H1 (cell line): ENCODE data around the gene INPP5F. TPM values are rescaled to one million over a fixed set of nuclear protein-coding genes. Genes with fewer than 3 reads are reported as not detected.

Source experiments
- SP2 ChIP-seq: IDR thresholded peaks from 2 replicates; pipeline ENCODE4 v1.6.1; 2012; ENCODE audit warnings: mild to moderate bottlenecking, low read length, inconsistent platforms
- polyA plus RNA-seq, 7 experiments: library from polyadenylated mRNA; depleted of rRNA in 3 of 7; stranded (reverse) in 5 of 7; unstranded in 2 of 7; fragments of >200 nt in 5 of 7; fragments of 200-250 nt in 2 of 7; gene quantifications; 1 replicate in 5 of 7; 2 replicates in 1 of 7; 4 replicates in 1 of 7; pipeline versions ENCODE4 v1.2.1 to v1.2.3, GENCODE V29; 2011 to 2013; ENCODE audit warnings: missing spikeins in 2 of 7, mixed read lengths in 2 of 7
- total RNA-seq: library from RNA; stranded (reverse); fragmentation: NEBNext Ultra II Directional; extraction: Animal tissue kit (Norgen Biotek cat#: 25700); gene quantifications from 2 replicates; pipeline ENCODE4 v1.2.1, GENCODE V29; 2021

The INPP5F gene
- total and polyA plus RNA-seq, 2 of the 8 experiments (the other 6 are each of a cell fraction or from before 2014, with no cell fraction given): 50.1 to 101 TPM

GRCh38 chr10:119701861-119702260, 24.0 kb upstream of the INPP5F start (continued):
- no peak for TF ChIP-seq SP2
- TF ChIP-seq, all 59 proteins: peak for 0
